Fibroblast of the aortic adventitia (primary cell): ENCODE measurements around the gene NKAIN1. TPM values are rescaled to one million over a fixed set of nuclear protein-coding genes. Genes with fewer than 3 reads are reported as not detected.

Source experiments
- DNase-seq: peaks from one replicate; pipeline ENCODE4 v3.0.0-alpha.2; 2010; ENCODE audit warnings: low read depth
- H3K4me3 ChIP-seq: 2 replicates; pipeline ENCODE4 v1.5.1; 2011; ENCODE audit warnings: low read depth, mild to moderate bottlenecking, control low read depth, low read length, moderate library complexity
- total RNA-seq: library from RNA; depleted of rRNA; stranded (reverse); fragments of >200 nt; gene quantifications from 2 replicates; pipeline ENCODE4 v1.2.3, GENCODE V29; 2012; ENCODE audit warnings: low replicate concordance
- TF ChIP-seq, protein P1 (sequence below): IDR thresholded peaks from 2 replicates; pipeline ENCODE4 v1.5.1; 2011; ENCODE audit warnings: mild to moderate bottlenecking, low read length, control low read depth, inconsistent platforms; ENCODE audit not compliant: insufficient read depth

NKAIN1 gene
- total RNA-seq, 1 donor: 0.36 TPM

DNA sequence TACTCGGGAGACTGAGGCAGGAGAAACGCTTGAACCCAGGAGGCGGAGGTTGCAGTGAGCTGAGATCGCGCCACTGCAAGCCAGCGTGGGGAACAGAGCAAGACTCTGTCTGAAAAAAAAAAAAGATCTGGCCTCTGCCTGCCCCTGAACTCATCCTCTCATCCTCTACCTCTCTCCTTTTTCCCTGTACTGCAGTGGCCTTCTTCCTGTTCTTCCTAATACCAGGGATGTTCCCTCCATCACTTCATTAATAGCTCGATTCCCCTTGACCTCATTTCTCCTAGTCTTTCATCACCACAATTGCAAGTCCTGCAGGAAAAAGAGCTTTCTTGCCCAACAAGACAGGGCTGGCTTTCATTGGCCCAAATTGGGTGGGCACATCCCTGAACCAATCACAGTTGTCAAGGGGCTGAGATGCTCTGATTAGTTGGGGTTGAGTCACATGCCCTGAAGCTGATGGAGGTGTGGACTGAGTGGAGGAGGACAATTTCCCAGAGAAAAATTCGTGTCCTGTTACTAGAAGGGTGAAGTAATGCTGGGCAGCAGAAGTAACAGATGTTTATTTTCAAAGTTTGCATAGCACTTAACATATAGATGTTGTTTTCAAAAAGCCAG, 87.4 kb downstream of the NKAIN1 start:
- H3K4me3 ChIP-seq: no peak overlapping the region
- DNase-seq: peak; percentile 74
- TF ChIP-seq, protein P1, sequence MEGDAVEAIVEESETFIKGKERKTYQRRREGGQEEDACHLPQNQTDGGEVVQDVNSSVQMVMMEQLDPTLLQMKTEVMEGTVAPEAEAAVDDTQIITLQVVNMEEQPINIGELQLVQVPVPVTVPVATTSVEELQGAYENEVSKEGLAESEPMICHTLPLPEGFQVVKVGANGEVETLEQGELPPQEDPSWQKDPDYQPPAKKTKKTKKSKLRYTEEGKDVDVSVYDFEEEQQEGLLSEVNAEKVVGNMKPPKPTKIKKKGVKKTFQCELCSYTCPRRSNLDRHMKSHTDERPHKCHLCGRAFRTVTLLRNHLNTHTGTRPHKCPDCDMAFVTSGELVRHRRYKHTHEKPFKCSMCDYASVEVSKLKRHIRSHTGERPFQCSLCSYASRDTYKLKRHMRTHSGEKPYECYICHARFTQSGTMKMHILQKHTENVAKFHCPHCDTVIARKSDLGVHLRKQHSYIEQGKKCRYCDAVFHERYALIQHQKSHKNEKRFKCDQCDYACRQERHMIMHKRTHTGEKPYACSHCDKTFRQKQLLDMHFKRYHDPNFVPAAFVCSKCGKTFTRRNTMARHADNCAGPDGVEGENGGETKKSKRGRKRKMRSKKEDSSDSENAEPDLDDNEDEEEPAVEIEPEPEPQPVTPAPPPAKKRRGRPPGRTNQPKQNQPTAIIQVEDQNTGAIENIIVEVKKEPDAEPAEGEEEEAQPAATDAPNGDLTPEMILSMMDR: no peak

DNA sequence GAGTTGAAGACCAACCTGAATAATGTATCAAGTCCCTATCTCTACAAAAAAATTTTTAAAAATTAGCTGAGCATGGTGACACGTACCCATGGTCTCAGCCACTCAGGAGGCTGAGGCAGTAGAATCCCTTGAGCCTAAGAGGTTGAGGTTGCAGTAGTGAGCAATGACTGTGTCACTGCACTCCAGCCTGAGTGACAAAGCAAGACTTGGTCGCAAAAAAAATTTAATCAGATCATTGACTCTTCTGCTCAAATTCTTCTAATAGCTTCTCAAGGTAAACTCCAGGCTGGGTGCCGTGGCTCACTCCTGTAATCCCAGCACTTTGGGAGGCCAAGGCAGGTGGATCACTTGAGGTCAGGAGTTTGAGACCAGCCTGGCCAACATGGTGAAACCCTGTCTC, 88.3 kb downstream of the NKAIN1 start:
- DNase-seq: no peak
- no peak overlapping the region for H3K4me3 ChIP-seq
- TF ChIP-seq, protein P1: no peak

DNA sequence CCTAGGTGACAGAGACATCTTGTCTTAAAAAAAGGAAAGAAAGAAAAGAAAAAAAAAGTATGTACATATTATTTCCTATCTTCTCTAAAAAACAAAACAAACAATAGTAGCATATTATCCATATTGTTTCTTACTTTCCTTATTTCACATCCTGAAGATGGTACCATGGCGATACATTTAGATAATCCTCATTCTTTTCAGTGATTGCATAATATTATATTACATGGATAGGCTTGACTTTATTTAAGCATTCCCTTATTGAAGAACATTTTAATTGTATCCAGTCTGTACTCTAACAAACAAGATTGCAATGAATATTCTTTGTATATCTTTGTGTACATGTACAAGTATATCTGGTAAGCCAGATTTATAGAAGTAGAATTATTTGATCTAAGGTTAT, 91.3 kb downstream of the NKAIN1 start:
- TF ChIP-seq, protein P1: no peak
- H3K4me3 ChIP-seq: no peak overlapping the region
- DNase-seq: no peak

DNA sequence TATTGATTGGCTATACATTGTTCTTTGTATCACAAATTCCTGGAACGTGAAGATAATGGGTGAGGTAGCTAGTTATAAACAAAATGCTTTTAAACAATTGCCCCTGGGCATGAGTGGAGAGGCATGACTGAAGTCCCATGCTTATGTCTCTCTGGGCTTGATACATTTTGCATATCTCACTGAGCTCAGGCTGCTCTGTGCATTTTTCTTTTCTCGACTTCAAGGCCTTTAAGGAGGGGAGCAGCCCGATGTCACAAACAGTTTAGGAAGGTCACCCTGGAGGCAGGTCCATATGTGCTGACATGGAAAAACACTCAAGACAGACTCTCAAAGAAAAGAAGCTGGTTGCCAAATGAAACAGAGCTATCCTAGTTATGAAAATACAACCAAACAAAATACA, 94.0 kb downstream of the NKAIN1 start:
- DNase-seq: no peak
- no peak overlapping the region for H3K4me3 ChIP-seq
- TF ChIP-seq, protein P1: no peak

DNA sequence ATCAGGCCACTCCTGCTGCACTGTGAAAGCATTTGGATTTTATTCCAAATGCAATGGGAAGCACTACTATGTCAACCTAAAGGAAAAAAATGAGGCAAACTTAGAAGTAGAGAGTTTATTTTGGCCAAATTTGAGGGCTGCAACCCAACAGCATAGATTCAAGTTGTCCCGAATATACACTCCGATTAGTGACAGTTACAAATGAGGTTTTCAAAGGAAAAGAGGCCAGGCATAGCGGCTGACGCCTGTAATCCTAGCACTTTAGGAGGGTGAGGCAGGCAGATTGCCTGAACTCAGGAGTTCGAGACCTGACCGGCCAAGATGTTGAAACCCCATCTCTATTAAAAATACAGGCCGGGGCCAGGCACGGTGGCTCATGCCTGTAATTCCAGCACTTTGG, 95.2 kb downstream of the NKAIN1 start:
- TF ChIP-seq, protein P1: no peak
- no peak overlapping the region for H3K4me3 ChIP-seq
- DNase-seq: peak; percentile 37

DNA sequence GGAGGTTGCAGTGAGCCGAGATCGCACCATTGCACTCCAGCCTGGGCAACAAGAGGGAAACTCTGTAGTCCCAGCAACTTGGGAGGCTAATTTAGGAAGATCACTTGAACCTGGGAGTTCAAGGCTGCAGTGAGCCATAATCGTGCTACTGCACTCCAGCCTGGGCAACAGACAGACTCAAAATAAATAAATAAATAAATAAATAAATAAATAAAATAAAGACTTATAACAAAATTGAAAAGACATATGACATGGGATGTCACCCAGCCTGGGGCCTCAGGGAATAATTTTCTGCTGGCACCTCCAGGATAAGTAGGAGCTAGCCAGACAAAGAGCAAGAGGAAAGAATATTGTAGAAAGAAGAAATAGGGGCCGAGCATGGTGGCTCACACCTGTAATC, 96.2 kb downstream of the NKAIN1 start:
- TF ChIP-seq, protein P1: no peak
- H3K4me3 ChIP-seq: no peak overlapping the region
- DNase-seq: no peak

DNA sequence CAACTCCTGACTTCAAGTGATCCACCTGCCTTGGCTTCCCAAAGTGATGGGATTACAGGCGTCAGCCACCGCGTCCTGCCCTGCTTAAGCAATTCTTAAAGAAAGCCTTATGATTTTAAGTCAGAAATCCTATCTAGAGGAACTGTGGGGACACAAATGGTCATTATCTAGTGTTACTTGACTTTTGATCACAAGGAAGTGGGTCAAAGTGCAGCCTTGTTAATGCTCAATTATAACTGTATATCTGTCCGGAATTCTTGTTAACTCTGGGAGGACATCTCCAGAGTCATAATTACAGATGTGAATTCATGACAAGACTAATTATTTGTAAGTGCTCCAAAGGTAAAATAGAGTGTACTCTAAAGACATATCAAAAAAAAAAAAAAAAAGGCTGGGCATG, 97.3 kb downstream of the NKAIN1 start:
- H3K4me3 ChIP-seq: no peak overlapping the region
- TF ChIP-seq, protein P1: no peak
- no peak for DNase-seq
